Measurements from ENCODE around the gene DISP2.

Gene DISP2

GRCh38 chr15:40357723-40358470, at the start of gene DISP2:
Gene DISP2 (plus strand): TSS chr15:40358219. CDS start chr15:40358322, 103 bp downstream.
- DNase-seq (ENCODE audit: low read depth) = peak; percentile 78

- no peak for DNase-seq (ENCODE audit: low read depth)
Measured at GRCh38 chr15:40309344-40309862, 48.6 kb upstream of the DISP2 start.

- peak; percentile 29 for DNase-seq (ENCODE audit: low read depth)
Measured at GRCh38 chr15:40310001-40310959, 47.7 kb upstream of the DISP2 start.

- DNase-seq (ENCODE audit: low read depth) = no peak
Measured at GRCh38 chr15:40310993-40311392, 47.0 kb upstream of the DISP2 start.

- DNase-seq (ENCODE audit: low read depth) = no peak
Measured at GRCh38 chr15:40312370-40313158, 45.5 kb upstream of the DISP2 start.

- peak; percentile 30 for DNase-seq (ENCODE audit: low read depth)
Measured at GRCh38 chr15:40313531-40314398, 44.3 kb upstream of the DISP2 start.

GRCh38 chr15:40314723-40315276, 43.2 kb upstream of the DISP2 start:
- no peak for DNase-seq (ENCODE audit: low read depth)

- no peak for DNase-seq (ENCODE audit: low read depth)
Measured at GRCh38 chr15:40316931-40317330, 41.1 kb upstream of the DISP2 start.

- DNase-seq (ENCODE audit: low read depth) = no peak
Measured at GRCh38 chr15:40317580-40317979, 40.4 kb upstream of the DISP2 start.

- DNase-seq (ENCODE audit: low read depth) = no peak
Measured at GRCh38 chr15:40320409-40320808, 37.6 kb upstream of the DISP2 start.

GRCh38 chr15:40320931-40321371, 37.1 kb upstream of the DISP2 start:
- DNase-seq (ENCODE audit: low read depth) = no peak

GRCh38 chr15:40322531-40323238, 35.3 kb upstream of the DISP2 start:
- no peak for DNase-seq (ENCODE audit: low read depth)

GRCh38 chr15:40323239-40323952, 34.6 kb upstream of the DISP2 start, which contains the start of gene INAFM2:
Gene INAFM2 (plus strand): TSS chr15:40323692. CDS start chr15:40324056, 364 bp downstream.
- peak; percentile 90 for DNase-seq (ENCODE audit: low read depth)

GRCh38 chr15:40323953-40324937, 33.8 kb upstream of the DISP2 start:
- DNase-seq (ENCODE audit: low read depth) = no peak

- no peak for DNase-seq (ENCODE audit: low read depth)
Measured at GRCh38 chr15:40325188-40325587, 32.8 kb upstream of the DISP2 start.

GRCh38 chr15:40325700-40326099, 32.3 kb upstream of the DISP2 start:
- DNase-seq (ENCODE audit: low read depth) = no peak

- no peak for DNase-seq (ENCODE audit: low read depth)
Measured at GRCh38 chr15:40327457-40327856, 30.6 kb upstream of the DISP2 start.

GRCh38 chr15:40328176-40328575, 29.8 kb upstream of the DISP2 start:
- DNase-seq (ENCODE audit: low read depth) = no peak
